Heart right ventricle (tissue), 16 donors: ENCODE results near the gene CALCOCO2. TPM values are rescaled to one million over a fixed set of nuclear protein-coding genes. Genes with fewer than 3 reads are reported as not detected.

Experiments used
- ATAC-seq, 8 donors: fragments of 200-7000 bp; cut with Tn5 transposase; one replicate each; pipeline ENCODE4 v1.9.1; 2020; ENCODE audit warnings: mild to moderate bottlenecking in 8 of 8, moderate library complexity in 8 of 8, moderate number of reproducible peaks in 1 of 8
- DNase-seq, 2 donors: peaks; one replicate each; pipeline ENCODE4 v3.0.0-alpha.2; 2020
- H3K27ac ChIP-seq, 10 donors: fragments of 200-600 bp; sonication (generic) in 2 of 10; one replicate each; pipeline versions ENCODE4 v1.5.0 to v1.8.0; 2020 to 2022; ENCODE audit warnings: mild to moderate bottlenecking in 3 of 10
- H3K27me3 ChIP-seq, 7 donors: fragments of 200-600 bp; one replicate each; pipeline ENCODE4 v1.8.0; 2021 to 2022; ENCODE audit warnings: mild to moderate bottlenecking in 2 of 7
- H3K36me3 ChIP-seq, 9 donors: fragments of 200-600 bp; sonication (generic) in 1 of 9; one replicate each; pipeline versions ENCODE4 v1.5.0 to v1.8.0; 2020 to 2022; ENCODE audit warnings: mild to moderate bottlenecking in 2 of 9
- H3K4me1 ChIP-seq, 9 donors: fragments of 200-600 bp; sonication (generic) in 1 of 9; one replicate each; pipeline versions ENCODE4 v1.5.0 to v1.8.0; 2020 to 2022; ENCODE audit warnings: mild to moderate bottlenecking in 4 of 9
- H3K4me3 ChIP-seq, 10 donors: fragments of 200-600 bp; sonication (generic) in 2 of 10; one replicate each; pipeline versions ENCODE4 v1.5.0 to v1.8.0; 2020 to 2022; ENCODE audit warnings: mild to moderate bottlenecking in 7 of 10, moderate library complexity in 2 of 10
- H3K9me3 ChIP-seq, 11 donors: fragments of 200-600 bp in 10 of 11; sonication (generic) in 2 of 11; one replicate each; pipeline versions ENCODE4 v1.5.0 to v1.8.0; 2013 to 2022; ENCODE audit warnings: mild to moderate bottlenecking in 2 of 11, control low read depth in 1 of 11, moderate library complexity in 1 of 11
- CTCF ChIP-seq, 9 donors: fragments of 200-600 bp; sonication (generic) in 2 of 9; IDR thresholded peaks; one replicate each; pipeline versions ENCODE4 v1.5.0 to v1.8.0; 2021 to 2022; ENCODE audit warnings: antibody characterized with exemption in 9 of 9, mild to moderate bottlenecking in 5 of 9, moderate library complexity in 1 of 9
- WGBS, 2 donors: extraction: QIAGEN DNeasy Blood & Tissue Kit; methylation state at CpG; one replicate each; pipeline ENCODE4 v1.1.7; 2013; ENCODE audit warnings: inconsistent platforms in 1 of 2; 5-methylcytosine and 5-hydroxymethylcytosine counted together
- intact Hi-C, 10 donors: fragments of 100-400 bp; cut with DNase I; formaldehyde crosslinking; loops; one replicate each; pipeline versions ENCODE4 v1.11.1 to v1.14.2; 2022
- polyA plus RNA-seq, 2 donors: library from polyadenylated mRNA; stranded (reverse); fragments of 200-250 nt; gene quantifications; one replicate each; pipeline ENCODE4 v1.2.3, GENCODE V29; 2013
- total RNA-seq, 10 donors: library from RNA; stranded (reverse); fragmentation: NEBNext Ultra II Directional in 3 of 10; extraction: Animal tissue kit (Norgen Biotek cat#: 25700) in 3 of 10; gene quantifications; one replicate each; pipeline versions ENCODE4 v1.2.1 to v1.2.4, GENCODE V29; 2021 to 2023
- donor health status: Arrhythmogenic right ventricular cardiomyopathy.
- donor health status: ischemic (EF 13 %, LVEDD 7.1; RV severe dilation, severe dysfunction).
- donor health status: healthy with polysubstance abuse.
- donor health status: DM: no; HTN: yes; CAD: no.
- donor health status: DM: no; HTN: no; CAD: no.
- donor health status: ischemic (EF 25% LVEDD 6.9; RV normal size, moderate dysfunction).
- donor health status: ischemic (EF 25% LVEDD 5.7; RV mildly dilated, moderate dysfunction).
- donor health status: healthy.
- donor health status: DM: yes; HTN: yes; CAD: no.
- donor health status: Ischemic cardiomyopathy.
- donor health status: ischemic (EF 35%, LVEDD 5.7; RV mildly dilated, moderate dysfunction).
- donor health status: nonischemic (EF 11% LVEDD 7.7; RV severe dilation, severe dysfunction).
- donor health status: DM: yes; HTN: yes; CAD: no.
- donor health status: PGD.
- donor health status: ischemic (EF 29% LVEDD 5.4; RV normal size, mild dysfunction).
- donor health status: nonischemic (EF 23%, LVEDD 6.1; RV moderate dilation, normal function).

The CALCOCO2 gene
- total and polyA plus RNA-seq, 12 donors: 79.7 to 412 (median 247) TPM

GRCh38 chr17:48912476-48912875 lies 81.6 kb downstream of the CALCOCO2 start:
- DNase-seq: no peak
- Histone ChIP-seq H3K36me3 (peaks cover 0 to 72% (median 13%) of the 10 kb centered on the region in 9 donors), H3K4me3 (no peak overlapping the region), H3K27ac (no peak overlapping the region), H3K9me3 (no peaks in the 10 kb centered on the region), H3K27me3 (no peaks in the 10 kb centered on the region), H3K4me1 (peaks cover 0 to 76% (median 40%) of the 10 kb centered on the region in 9 donors)
- 86 to 87% methylated on average over 2 of the region's 2 CpGs for WGBS, 2 donors
- intact Hi-C loops: no loop called here
- no peak for ATAC-seq
- TF ChIP-seq CTCF (IDR thresholded peaks at IDR 0.05): no peak

Other genes starting within 250 kb of the CALCOCO2 start
- 1 to 10 TPM in 5 of 10 donors, under 1 TPM in 5; 0.24 to 3.9 (median 0.97) TPM for gene HOXB3, start 240.8 kb upstream of the CALCOCO2 start, total RNA-seq
- gene HOXB3, start 240.8 kb upstream of the CALCOCO2 start, polyA plus RNA-seq: 1 to 10 TPM; 1.3 to 5.9 TPM
- under 1 TPM in 1 of 10 donors, not detected in 9; 0.18 TPM for gene HOXB5, start 237.3 kb upstream of the CALCOCO2 start, total RNA-seq
- under 1 TPM; 0.06 to 0.15 TPM for gene HOXB5, start 237.3 kb upstream of the CALCOCO2 start, polyA plus RNA-seq
- 1 to 10 TPM in 1 of 10 donors, under 1 TPM in 7, not detected in 2; 0.14 to 1.2 (median 0.33) TPM for gene HOXB6, start 226.0 kb upstream of the CALCOCO2 start, total RNA-seq
- gene HOXB6, start 226.0 kb upstream of the CALCOCO2 start, polyA plus RNA-seq: under 1 TPM; 0.88 to 0.96 TPM
- under 1 TPM in 4 of 10 donors, not detected in 6; 0.25 to 0.62 (median 0.45) TPM for gene HOXB7, start 220.0 kb upstream of the CALCOCO2 start, total RNA-seq
- gene HOXB7, start 220.0 kb upstream of the CALCOCO2 start, polyA plus RNA-seq: under 1 TPM; 0.13 to 0.29 TPM
- gene HOXB8, start 215.7 kb upstream of the CALCOCO2 start, total RNA-seq: under 1 TPM in 1 of 10 donors, not detected in 9; 0.55 TPM
- gene HOXB8, start 215.7 kb upstream of the CALCOCO2 start, polyA plus RNA-seq: not detected
- not detected for gene HOXB9, start 204.7 kb upstream of the CALCOCO2 start, total RNA-seq
- gene HOXB9, start 204.7 kb upstream of the CALCOCO2 start, polyA plus RNA-seq: not detected
- gene PRAC1, start 108.5 kb upstream of the CALCOCO2 start, total RNA-seq: not detected
- not detected for gene PRAC1, start 108.5 kb upstream of the CALCOCO2 start, polyA plus RNA-seq
- gene PRAC2, start 107.8 kb upstream of the CALCOCO2 start, total RNA-seq: not detected
- not detected for gene PRAC2, start 107.8 kb upstream of the CALCOCO2 start, polyA plus RNA-seq
- gene HOXB13, start 102.3 kb upstream of the CALCOCO2 start, total RNA-seq: not detected
- not detected for gene HOXB13, start 102.3 kb upstream of the CALCOCO2 start, polyA plus RNA-seq
- under 1 TPM in 2 of 10 donors, not detected in 8; 0.08 to 0.33 TPM for gene TTLL6, start 13.8 kb upstream of the CALCOCO2 start, total RNA-seq
- under 1 TPM; 0.06 to 0.73 TPM for gene TTLL6, start 13.8 kb upstream of the CALCOCO2 start, polyA plus RNA-seq
- gene ATP5MC1, start 61.8 kb downstream of the CALCOCO2 start, total RNA-seq: 100 to 1,000 TPM; 299 to 556 (median 416) TPM
- gene ATP5MC1, start 61.8 kb downstream of the CALCOCO2 start, polyA plus RNA-seq: 100 to 1,000 TPM; 775 to 951 TPM
- 10 to 100 TPM; 31.4 to 47.5 (median 38.8) TPM for gene UBE2Z, start 77.4 kb downstream of the CALCOCO2 start, total RNA-seq
- 10 to 100 TPM; 15.5 to 36.2 TPM for gene UBE2Z, start 77.4 kb downstream of the CALCOCO2 start, polyA plus RNA-seq
- 100 to 1,000 TPM in 6 of 10 donors, 10 to 100 TPM in 4; 90.0 to 111 (median 104) TPM for gene SNF8, start 113.8 kb downstream of the CALCOCO2 start, total RNA-seq
- 100 to 1,000 TPM; 176 to 196 TPM for gene SNF8, start 113.8 kb downstream of the CALCOCO2 start, polyA plus RNA-seq
- not detected for gene GIP, start 137.6 kb downstream of the CALCOCO2 start, total RNA-seq
- gene GIP, start 137.6 kb downstream of the CALCOCO2 start, polyA plus RNA-seq: not detected
- gene IGF2BP1, start 166.3 kb downstream of the CALCOCO2 start, total RNA-seq: not detected
- under 1 TPM in 1 of 2 donors, not detected in 1; 0.01 TPM for gene IGF2BP1, start 166.3 kb downstream of the CALCOCO2 start, polyA plus RNA-seq